DOHH2 (cell line): Measurements from ENCODE around the gene ELOA.

Experiments
- EZH2phosphoT487 ChIP-seq: fragments of 200-600 bp; sonication (generic); IDR thresholded peaks from 2 replicates; pipeline ENCODE4 v1.6.1; 2017; ENCODE audit warnings: borderline replicate concordance, mild to moderate bottlenecking, antibody characterized with exemption, low read length, moderate library complexity, mixed read lengths
- TF ChIP-seq, protein P1 (sequence below): fragments of 200-600 bp; sonication (generic); IDR thresholded peaks from one replicate; pipeline ENCODE4 v1.5.1; 2014; ENCODE audit warnings: antibody characterized with exemption, mild to moderate bottlenecking, low read depth, low read length; ENCODE audit not compliant: poor library complexity, severe bottlenecking

- TF ChIP-seq, protein P1, sequence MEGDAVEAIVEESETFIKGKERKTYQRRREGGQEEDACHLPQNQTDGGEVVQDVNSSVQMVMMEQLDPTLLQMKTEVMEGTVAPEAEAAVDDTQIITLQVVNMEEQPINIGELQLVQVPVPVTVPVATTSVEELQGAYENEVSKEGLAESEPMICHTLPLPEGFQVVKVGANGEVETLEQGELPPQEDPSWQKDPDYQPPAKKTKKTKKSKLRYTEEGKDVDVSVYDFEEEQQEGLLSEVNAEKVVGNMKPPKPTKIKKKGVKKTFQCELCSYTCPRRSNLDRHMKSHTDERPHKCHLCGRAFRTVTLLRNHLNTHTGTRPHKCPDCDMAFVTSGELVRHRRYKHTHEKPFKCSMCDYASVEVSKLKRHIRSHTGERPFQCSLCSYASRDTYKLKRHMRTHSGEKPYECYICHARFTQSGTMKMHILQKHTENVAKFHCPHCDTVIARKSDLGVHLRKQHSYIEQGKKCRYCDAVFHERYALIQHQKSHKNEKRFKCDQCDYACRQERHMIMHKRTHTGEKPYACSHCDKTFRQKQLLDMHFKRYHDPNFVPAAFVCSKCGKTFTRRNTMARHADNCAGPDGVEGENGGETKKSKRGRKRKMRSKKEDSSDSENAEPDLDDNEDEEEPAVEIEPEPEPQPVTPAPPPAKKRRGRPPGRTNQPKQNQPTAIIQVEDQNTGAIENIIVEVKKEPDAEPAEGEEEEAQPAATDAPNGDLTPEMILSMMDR: no peak
- no peak for TF ChIP-seq EZH2phosphoT487
Measured at GRCh38 chr1:23736437-23737134, 6.7 kb upstream of the ELOA start.
